B cell (primary cell): ENCODE data around the gene PCK1. TPM values are rescaled to one million over a fixed set of nuclear protein-coding genes. Genes with fewer than 3 reads are reported as not detected.

Experiments
- ATAC-seq: fragments of 200-7000 bp; cut with Tn5 transposase; one replicate; pipeline ENCODE4 v1.10.0; 2021; ENCODE audit warnings: low read depth, mild to moderate bottlenecking, moderate number of reproducible peaks, moderate library complexity
- CTCF ChIA-PET: fragments of 350-600 bp; sonication (Branson Sonifier 250); formaldehyde crosslinking; loops from one replicate; lab custom pipeline; 2021; ENCODE audit warnings: antibody characterized with exemption, inconsistent platforms; lab: Charles Lee
- POLR2A ChIA-PET: fragments of 350-600 bp; sonication (Branson Sonifier 250); formaldehyde crosslinking; loops from one replicate; lab custom pipeline; 2021; ENCODE audit warnings: antibody characterized with exemption; lab: Charles Lee
- DNase-seq: peaks from one replicate; pipeline ENCODE4 v3.0.0; 2013
- H2AFZ ChIP-seq: 2 replicates; pipeline ENCODE4 v1.6.1; 2012; ENCODE audit warnings: mild to moderate bottlenecking, low read depth, low read length; ENCODE audit not compliant: insufficient read depth, poor library complexity, severe bottlenecking
- H3K27ac ChIP-seq, 2 donors: 1 replicate in 1 of 2; 2 replicates in 1 of 2; pipeline ENCODE4 v1.5.1; 2012 to 2013; ENCODE audit warnings: low read length in 2 of 2, mild to moderate bottlenecking in 2 of 2, moderate library complexity in 1 of 2
- H3K27me3 ChIP-seq, 4 experiments: fragments of 200-600 bp in 1 of 4; sonication (generic) in 1 of 4; replicated peaks in 1 of 4; 1 replicate in 2 of 4; 2 replicates in 2 of 4; pipeline versions ENCODE4 v1.6.1 to v1.7.0; 2013 to 2016; ENCODE audit warnings: low read length in 3 of 4, mild to moderate bottlenecking in 2 of 4, mixed read lengths in 1 of 4, moderate library complexity in 1 of 4; ENCODE audit not compliant: insufficient read depth in 4 of 4, control insufficient read depth in 3 of 4; ENCODE audit errors: control extremely low read depth in 1 of 4
- H3K36me3 ChIP-seq, 2 experiments: replicated peaks in 1 of 2; 1 replicate in 1 of 2; 2 replicates in 1 of 2; pipeline versions ENCODE4 v1.6.1 to v1.7.1; 2013; ENCODE audit warnings: low read length in 1 of 2; ENCODE audit not compliant: insufficient read depth in 2 of 2, control insufficient read depth in 1 of 2; ENCODE audit errors: control extremely low read depth in 1 of 2, extremely low read depth in 1 of 2
- H3K4me1 ChIP-seq, 2 donors: fragments of 200-600 bp in 1 of 2; sonication (generic) in 1 of 2; 1 replicate in 1 of 2; 2 replicates in 1 of 2; pipeline versions ENCODE4 v1.5.1 to v1.6.1; 2013 to 2017; ENCODE audit warnings: low read length in 2 of 2; ENCODE audit not compliant: control insufficient read depth in 2 of 2, insufficient read depth in 2 of 2
- H3K4me2 ChIP-seq: replicated peaks from 2 replicates; pipeline ENCODE3; 2012; ENCODE audit warnings: mild to moderate bottlenecking, low read depth, low read length; ENCODE audit not compliant: poor library complexity, severe bottlenecking
- H3K4me3 ChIP-seq, 5 experiments: fragments of 200-600 bp in 1 of 5; sonication (generic) in 1 of 5; 1 replicate in 3 of 5; 2 replicates in 2 of 5; pipeline versions ENCODE4 v1.5.1 to v1.7.0; 2011 to 2016; ENCODE audit warnings: low read length in 4 of 5, mild to moderate bottlenecking in 4 of 5, low read depth in 2 of 5, control low read depth in 1 of 5, moderate library complexity in 1 of 5; ENCODE audit not compliant: insufficient read depth in 1 of 5; ENCODE audit errors: control extremely low read depth in 1 of 5, extremely low read depth in 1 of 5
- H3K79me2 ChIP-seq: fragments of 200-600 bp; sonication (generic); one replicate; pipeline ENCODE4 v1.6.0; 2016; ENCODE audit warnings: low read length; ENCODE audit not compliant: control insufficient read depth, insufficient read depth
- H3K9ac ChIP-seq: fragments of 200-600 bp; sonication (generic); 2 replicates; pipeline ENCODE4 v1.6.1; 2017; ENCODE audit warnings: mild to moderate bottlenecking, low read length, moderate library complexity
- H3K9me3 ChIP-seq, 3 donors: one replicate each; pipeline versions ENCODE4 v1.6.1 to v1.7.1; 2013; ENCODE audit warnings: low read length in 2 of 3; ENCODE audit not compliant: control insufficient read depth in 2 of 3, insufficient read depth in 1 of 3; ENCODE audit errors: control extremely low read depth in 1 of 3
- H4K20me1 ChIP-seq: 2 replicates; pipeline ENCODE4 v1.6.0; 2012; ENCODE audit warnings: mild to moderate bottlenecking, low read length; ENCODE audit not compliant: insufficient read depth, control insufficient read depth, poor library complexity, severe bottlenecking
- H3K27ac Mint-ChIP-seq: one replicate; pipeline ENCODE4 v1.8.0; 2021; ENCODE audit warnings: mixed read lengths
- H3K27me3 Mint-ChIP-seq: one replicate; pipeline ENCODE4 v1.8.0; 2021; ENCODE audit warnings: mixed read lengths
- H3K4me1 Mint-ChIP-seq: one replicate; pipeline ENCODE4 v1.8.0; 2021; ENCODE audit warnings: mixed read lengths
- H3K4me3 Mint-ChIP-seq: one replicate; pipeline ENCODE4 v1.8.0; 2021; ENCODE audit warnings: mixed read lengths
- H3K9me3 Mint-ChIP-seq: one replicate; pipeline ENCODE4 v1.8.0; 2022; ENCODE audit warnings: mixed read lengths; ENCODE audit not compliant: insufficient read depth
- CTCF ChIP-seq: fragments of 200-600 bp; IDR thresholded peaks from one replicate; pipeline ENCODE4 v1.8.0; 2022; ENCODE audit warnings: antibody characterized with exemption, mild to moderate bottlenecking
- EZH2 ChIP-seq: IDR thresholded peaks from 2 replicates; pipeline ENCODE4 v1.6.1; 2012; ENCODE audit warnings: borderline replicate concordance, low read depth, mild to moderate bottlenecking, moderate library complexity, low read length; ENCODE audit not compliant: insufficient read depth, poor library complexity, severe bottlenecking
- WGBS: methylation state at CpG from one replicate; pipeline ENCODE4 v1.1.5; 2013; ENCODE audit warnings: missing lambda C conversion rate; ENCODE audit not compliant: insufficient coverage; 5-methylcytosine and 5-hydroxymethylcytosine counted together
- intact Hi-C: fragments of 100-400 bp; cut with micrococcal nuclease; formaldehyde crosslinking; loops from one replicate; pipeline ENCODE4 v1.10.0; 2022
- polyA plus RNA-seq: library from polyadenylated mRNA; depleted of rRNA; stranded (reverse); fragments of >200 nt; gene quantifications from 2 replicates; pipeline ENCODE4 v1.2.3, GENCODE V29; 2012
- total RNA-seq, 2 donors: library from RNA; stranded (reverse); fragments of 120-200 nt in 1 of 2; gene quantifications; 1 replicate in 1 of 2; 2 replicates in 1 of 2; pipeline versions ENCODE4 v1.2.3 to v1.2.4, GENCODE V29; 2013 to 2022

Gene PCK1
- total and polyA plus RNA-seq, 2 donors (not counting 1 experiment from before 2014, with no cell fraction given), result not detected

GRCh38 chr20:57596358-57596757 lies 35.4 kb downstream of the PCK1 start:
- 74% methylated on average over 9 of the region's 11 CpGs for WGBS
- H3K4me2 ChIP-seq, result peak overlapping the region; percentile 83
- no peak overlapping the region for H3K27ac Mint-ChIP-seq

More at GRCh38 chr20:57596358-57596757, 35.4 kb downstream of the PCK1 start:
- ChIA-PET POLR2A (interaction anchor here (0.8 kb wide), 1 partner anchor 34 kb away, joined by 3 read pairs; no protein-coding TSS in a partner anchor), CTCF (interaction anchor here (0.6 to 11.4 kb wide), 42 partner anchors 10 to 1046 kb away, joined by 3 to 131 read pairs (median 4); partner anchors contain the start of gene ZBP1)
- peaks cover 10 to 26% of the 10 kb centered on the region in 2 donors for H3K4me1 ChIP-seq
- H3K79me2 ChIP-seq, result no peaks in the 10 kb centered on the region
- intact Hi-C loops, result no loop called here
- H2AFZ ChIP-seq, result no peak overlapping the region
- no peaks in the 10 kb centered on the region for H4K20me1 ChIP-seq
- H3K27me3 ChIP-seq, result peaks cover 0 to 14% (median 2%) of the 10 kb centered on the region in 4 experiments
- no peak overlapping the region for H3K27ac ChIP-seq
- ATAC-seq (no peak), DNase-seq (peak; percentile 27)
- no peaks in the 10 kb centered on the region for H3K9me3 Mint-ChIP-seq
- no peak overlapping the region for H3K9ac ChIP-seq
- H3K36me3 ChIP-seq, result no peaks in the 10 kb centered on the region
- TF ChIP-seq CTCF (no peak), EZH2 (no peak)
- H3K4me1 Mint-ChIP-seq, result peaks cover 18% of the 10 kb centered on the region
- peaks cover 0 to 2% (median 0%) of the 10 kb centered on the region in 3 donors for H3K9me3 ChIP-seq
- no peak overlapping the region for H3K4me3 Mint-ChIP-seq
- H3K4me3 ChIP-seq, result no peak overlapping the region
- H3K27me3 Mint-ChIP-seq, result peaks cover 6% of the 10 kb centered on the region
